ENCODE data around the gene AP3S2. TPM values are rescaled to one million over a fixed set of nuclear protein-coding genes. Genes with fewer than 3 reads are reported as not detected.

Gene AP3S2
- total RNA-seq = 39.9 and 52.9 TPM in 2 replicates

GRCh38 chr15:89893696-89894447, at the start of gene AP3S2:
AP3S2 (minus strand) TSS chr15:89893994; CDS start chr15:89893949, 45 bp downstream.

DNA sequence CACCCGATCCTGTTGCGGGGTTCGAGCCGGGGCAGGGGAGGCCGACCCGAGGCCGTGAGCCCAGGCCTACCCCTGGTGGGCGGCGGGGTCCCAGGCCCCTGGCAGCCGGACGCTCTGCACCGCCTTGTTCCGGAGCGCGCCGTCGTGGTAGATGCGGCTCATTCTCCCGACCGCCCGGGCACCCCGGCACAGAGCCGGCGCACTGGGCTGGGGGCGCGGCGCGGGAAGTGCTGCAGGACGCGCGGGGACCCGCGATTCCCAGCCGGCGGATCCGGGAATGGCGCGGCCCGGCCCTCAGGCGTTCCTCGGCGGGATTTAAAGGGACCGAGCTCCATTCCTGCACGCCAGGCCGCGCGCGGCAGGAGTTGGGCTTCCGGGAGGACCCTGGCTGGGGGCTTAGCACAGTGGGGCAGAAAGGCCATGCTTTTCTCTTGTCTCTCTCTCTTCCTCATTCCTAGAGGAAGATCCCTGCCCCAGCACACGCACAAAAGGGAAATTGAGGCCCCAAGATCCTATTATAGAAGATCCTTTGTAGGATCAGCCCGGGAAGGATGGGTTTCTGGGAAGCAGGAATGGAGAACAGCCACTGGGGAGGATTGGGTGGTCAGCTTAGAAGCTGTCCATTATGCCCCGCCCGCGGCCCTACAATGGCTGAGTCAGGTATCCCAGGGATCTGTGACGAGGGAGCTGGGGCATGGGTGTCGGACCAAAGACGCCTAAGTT, 19.0 kb upstream of the AP3S2 start, which contains the start of gene ARPIN:
Gene ARPIN (minus strand): TSS at position 279 of the 723 bp plus-strand sequence. CDS start 117 bp downstream, at position 162.

Other genes with a start within 250 kb of the AP3S2 start
- 13.1 and 18.7 TPM in 2 replicates for gene KIF7, start 238.5 kb downstream of the AP3S2 start, total RNA-seq
- gene PLIN1, start 214.6 kb downstream of the AP3S2 start, total RNA-seq = 0.14 and 0.28 TPM in 2 replicates
- 8.0 and 8.8 TPM in 2 replicates for gene PEX11A, start 203.2 kb downstream of the AP3S2 start, total RNA-seq
- gene WDR93, start 203.2 kb downstream of the AP3S2 start, total RNA-seq = under 0.01 and 0.14 TPM in 2 replicates
- gene MESP1, start 142.7 kb downstream of the AP3S2 start, total RNA-seq = 0.09 and 0.28 TPM in 2 replicates
- 0.37 and 0.57 TPM in 2 replicates for gene MESP2, start 117.7 kb downstream of the AP3S2 start, total RNA-seq
- gene ANPEP, start 79.1 kb downstream of the AP3S2 start, total RNA-seq = 53.2 and 75.0 TPM in 2 replicates
- 9.8 and 11.8 TPM in 2 replicates for gene ARPIN, start 19.0 kb upstream of the AP3S2 start, total RNA-seq
- gene ZNF710, start 107.3 kb upstream of the AP3S2 start, total RNA-seq = 5.7 and 6.2 TPM in 2 replicates
- 71.6 and 75.5 TPM in 2 replicates for gene IDH2, start 208.5 kb upstream of the AP3S2 start, total RNA-seq